ENCODE measurements around the gene MOB3C.

- TF ChIP-seq CTCF (IDR thresholded peaks at IDR 0.05) (no peak), POLR2A (IDR thresholded peaks at IDR 0.05) (no peak)
Measured at GRCh38 chr1:46562498-46562897, 54.1 kb downstream of the MOB3C start.
